ENCODE results near the gene ZNF436.
"Not testable (repeated sequence)": the region's sequence is repeated elsewhere in the genome, so short reads cannot be mapped to it uniquely, and the experiment has no call there.

ZNF436 gene

GRCh38 chr1:23392125-23392855 is 22.7 kb upstream of the ZNF436 start:
- DNase-seq: no peak

DNA sequence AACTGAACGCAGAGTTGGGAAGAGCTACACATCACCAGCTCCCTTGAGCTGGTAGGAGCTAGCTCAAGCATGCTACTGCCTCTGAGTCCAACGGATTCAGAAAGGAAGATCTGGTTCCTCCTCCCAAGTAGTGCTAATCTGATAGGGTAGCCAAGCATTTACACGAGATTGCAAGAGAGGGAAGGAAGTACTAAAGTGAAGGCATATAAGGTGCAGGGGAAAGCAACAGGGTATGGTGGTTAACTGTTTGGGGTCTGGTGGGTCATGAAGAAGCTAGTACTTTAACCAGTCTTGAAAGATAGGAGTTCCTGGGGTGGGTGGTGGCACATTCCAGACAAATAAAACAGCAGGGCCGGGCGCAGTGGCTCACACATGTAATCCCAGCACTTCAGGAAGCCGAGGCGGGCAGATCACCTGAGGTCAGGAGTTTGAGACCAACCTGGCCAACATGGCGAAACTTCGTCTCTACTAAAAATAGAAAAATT is 20.2 kb upstream of the ZNF436 start:
- DNase-seq: no peak

GRCh38 chr1:23387494-23387893 is 17.9 kb upstream of the ZNF436 start:
- no peak for DNase-seq

DNA sequence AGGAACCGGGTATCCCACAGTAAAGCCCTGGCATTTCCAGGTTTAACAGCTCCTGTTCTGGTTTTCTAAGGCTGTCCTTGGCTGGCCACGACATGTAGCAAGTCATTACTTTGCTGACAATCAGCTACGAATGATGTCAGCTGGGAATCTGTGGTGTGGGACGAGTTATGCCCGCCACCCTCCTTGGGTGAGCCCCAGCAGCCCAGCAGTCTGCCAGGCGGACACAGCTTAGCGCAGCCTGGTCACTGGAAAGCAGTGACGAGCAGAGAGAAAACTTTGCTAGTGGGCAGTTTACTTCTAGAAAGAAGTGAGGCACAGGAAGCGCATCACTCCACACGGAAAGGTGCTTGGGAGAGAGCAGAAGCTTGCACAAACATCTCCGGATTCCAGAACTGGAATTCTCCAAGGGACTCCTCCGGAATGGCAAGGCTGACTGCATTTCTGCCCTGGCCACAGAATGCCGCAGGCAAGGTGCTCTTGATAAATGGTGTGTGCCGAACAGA is 15.5 kb upstream of the ZNF436 start:
- no peak for DNase-seq

DNA sequence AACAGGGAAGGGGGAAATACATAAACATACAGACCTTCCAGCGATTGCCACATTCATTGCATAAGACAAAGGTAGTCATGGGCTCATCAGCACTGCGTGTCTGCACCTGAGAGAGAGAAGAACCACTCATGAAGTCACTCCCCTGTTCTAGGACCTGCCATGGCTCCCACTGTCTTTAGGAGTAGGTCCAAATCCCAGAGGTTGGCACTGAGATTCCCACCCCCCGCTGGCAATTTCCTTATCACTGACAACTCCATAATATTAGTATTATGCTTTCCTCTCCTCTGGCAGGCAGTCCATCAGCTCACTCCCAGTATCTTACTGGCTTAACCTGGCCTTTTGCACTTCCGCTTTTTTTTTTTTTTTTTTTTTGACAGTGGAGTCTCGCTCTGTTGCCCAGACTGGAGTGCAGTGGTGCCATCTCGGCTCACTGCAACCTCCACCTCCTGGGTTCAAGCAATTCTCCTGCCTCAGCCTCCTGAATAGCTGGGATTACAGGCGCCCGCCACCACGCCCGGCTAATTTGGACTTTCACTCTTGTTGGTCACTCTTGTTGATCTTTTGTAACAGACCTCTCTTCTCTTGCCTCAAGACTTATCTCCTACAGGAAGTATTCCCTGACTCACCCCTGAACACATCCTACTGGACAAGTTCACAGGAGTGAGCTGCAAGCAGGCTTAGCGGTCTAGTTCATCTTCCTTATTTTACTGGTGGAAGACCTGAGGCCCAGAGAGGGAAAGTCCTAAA is 14.8 kb upstream of the ZNF436 start:
- no peak for DNase-seq

DNA sequence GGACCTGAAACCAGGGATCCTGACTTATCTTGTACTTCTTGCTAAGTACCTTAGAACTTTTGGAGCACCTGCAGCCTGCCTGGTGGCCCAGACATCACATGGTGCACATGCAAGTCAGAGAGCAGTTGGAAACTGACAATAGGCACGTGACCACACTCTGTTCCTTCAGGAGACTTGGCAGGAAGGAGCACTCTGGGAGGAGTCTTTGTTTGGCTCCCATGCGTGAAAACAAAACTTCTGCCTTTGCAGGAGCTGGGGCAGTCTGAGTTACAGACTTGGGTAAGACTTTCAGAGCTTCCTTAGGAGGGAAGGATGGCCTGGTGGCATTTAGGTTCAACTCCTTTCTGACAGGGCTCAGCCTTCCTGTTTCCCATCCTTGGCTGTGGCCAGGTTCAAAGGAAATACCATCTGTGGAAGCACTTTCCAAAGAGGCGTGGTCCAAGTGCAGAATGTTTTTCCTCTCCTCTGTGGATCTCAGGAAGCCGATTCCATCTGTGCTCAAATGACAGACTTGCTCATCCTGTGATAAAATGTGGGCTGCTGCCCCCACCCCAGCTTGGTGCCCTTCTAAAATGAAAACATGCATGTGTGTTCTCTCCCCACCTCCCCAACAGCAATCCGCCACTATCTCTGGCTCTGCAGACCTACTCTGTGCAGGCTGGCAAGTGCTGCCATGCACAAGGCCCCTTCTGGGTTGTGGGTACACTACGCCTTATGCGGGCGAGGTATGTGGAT is 14.1 kb upstream of the ZNF436 start:
- no peak for DNase-seq

GRCh38 chr1:23381233-23381885 is 11.7 kb upstream of the ZNF436 start:
- no peak for DNase-seq

DNA sequence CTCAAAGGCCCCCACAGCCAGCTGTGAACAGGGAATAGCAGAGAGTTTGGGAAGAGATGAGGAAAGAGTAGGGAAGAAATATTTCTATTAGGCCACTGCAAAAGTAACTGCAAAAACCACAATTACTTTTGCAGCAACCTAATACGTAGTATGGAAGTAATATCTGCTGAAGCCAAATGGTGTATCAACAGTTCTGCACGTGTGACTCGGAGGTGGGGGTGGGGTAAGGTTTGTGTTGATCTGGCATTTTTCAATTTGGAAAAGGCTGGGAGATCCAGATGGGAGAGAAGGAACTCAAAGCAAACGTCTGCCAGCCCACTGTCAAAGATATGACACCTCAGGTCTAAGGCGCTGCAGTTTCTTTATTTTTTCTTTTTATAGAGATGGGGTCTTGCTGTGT is 11.1 kb upstream of the ZNF436 start:
- DNase-seq: no peak

- DNase-seq: not testable (repeated sequence)
Observed at GRCh38 chr1:23380236-23380635, 10.6 kb upstream of the ZNF436 start.

- DNase-seq: no peak
Observed at GRCh38 chr1:23376890-23377811, 7.5 kb upstream of the ZNF436 start.

GRCh38 chr1:23374079-23374735 is 4.6 kb upstream of the ZNF436 start:
- not testable (repeated sequence) for DNase-seq

- DNase-seq: no peak
Observed at GRCh38 chr1:23371987-23372880, 2.6 kb upstream of the ZNF436 start.

- peak; percentile 79 for DNase-seq
Observed at GRCh38 chr1:23370709-23371584, 1.3 kb upstream of the ZNF436 start.

DNA sequence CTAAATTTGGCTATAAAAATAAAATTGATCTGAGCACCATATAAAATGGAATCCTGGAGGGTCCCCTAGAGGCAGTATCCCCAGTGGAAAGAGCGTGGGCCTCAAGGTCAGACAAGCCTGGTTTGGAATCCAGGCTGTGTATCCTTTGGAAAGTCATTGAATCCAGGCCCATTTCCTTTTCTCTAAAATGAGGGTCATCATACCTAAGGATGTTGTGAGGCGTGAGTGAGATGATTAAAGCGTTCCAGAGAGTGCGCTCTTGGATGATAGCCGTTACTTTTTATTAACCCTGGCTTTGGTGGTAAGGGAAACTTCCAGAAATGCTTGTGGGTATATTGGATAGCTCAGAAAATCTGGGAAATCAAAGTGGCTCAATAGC is 683 bp upstream of the ZNF436 start:
- DNase-seq: no peak

DNA sequence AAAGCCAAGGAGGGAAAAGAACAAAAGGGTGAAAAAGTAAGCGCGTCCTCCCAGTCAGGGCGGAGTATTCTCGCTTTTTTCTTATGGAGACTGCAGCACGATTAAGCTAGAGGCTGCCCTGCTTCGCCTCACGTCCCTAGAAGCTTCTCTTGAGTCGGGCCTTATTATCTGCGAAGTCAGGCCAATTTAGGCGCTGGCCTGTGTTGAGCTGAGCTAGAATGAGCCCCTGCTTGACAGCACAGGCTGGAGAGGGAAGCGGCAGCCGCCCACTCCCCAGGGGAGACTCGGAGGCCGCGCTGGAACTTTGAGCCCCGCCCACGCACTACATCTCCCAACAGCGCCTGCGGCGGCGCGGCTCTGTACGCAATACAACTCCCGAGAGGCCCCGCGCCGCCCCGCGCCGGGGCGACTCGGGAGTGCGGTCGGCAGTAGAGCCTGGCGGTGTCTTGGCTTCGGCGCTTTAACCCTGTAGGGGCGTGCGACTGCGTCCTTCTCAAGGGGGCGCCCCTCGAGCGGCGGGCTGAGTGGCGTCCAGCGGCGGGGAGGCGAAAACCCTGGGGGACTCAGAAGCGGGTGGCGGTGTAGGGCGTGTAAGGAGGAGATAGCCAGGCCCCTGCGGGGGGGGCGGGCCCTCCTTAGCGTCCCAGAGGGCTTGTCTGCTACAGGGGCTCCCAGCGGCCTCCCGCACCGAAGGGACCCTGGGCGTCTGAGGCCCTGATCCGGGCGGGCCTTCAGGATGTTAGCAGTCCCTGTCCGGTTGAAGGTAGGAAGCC is 888 bp downstream of the ZNF436 start:
- DNase-seq: peak; percentile 94

- DNase-seq: peak; percentile 99
Observed at GRCh38 chr1:23367791-23368561, 1.7 kb downstream of the ZNF436 start.

GRCh38 chr1:23367451-23367790 is 2.2 kb downstream of the ZNF436 start:
- DNase-seq: no peak

GRCh38 chr1:23366598-23366997 is 3.0 kb downstream of the ZNF436 start:
- no peak for DNase-seq

All from femur (tissue), 1 donor.